Uterus (tissue), 4 donors: Measurements from ENCODE around the gene PTPRM. TPM values are rescaled to one million over a fixed set of nuclear protein-coding genes. Genes with fewer than 3 reads are reported as not detected.
"Not testable (repeated sequence)": the region's sequence is repeated elsewhere in the genome, so short reads cannot be mapped to it uniquely, and the experiment has no call there.

ENCODE experiments used
- DNase-seq, 2 donors: peaks; one replicate each; pipeline ENCODE4 v3.0.0-alpha.2; 2019 to 2020
- H3K27ac ChIP-seq, 2 donors: fragments of 200-600 bp; sonication (generic); 1 replicate in 1 of 2; 2 replicates in 1 of 2; pipeline ENCODE4 v1.5.1; 2016 to 2018
- H3K27me3 ChIP-seq, 2 donors: fragments of 200-600 bp; sonication (generic); one replicate each; pipeline ENCODE4 v1.5.1; 2018 to 2019; ENCODE audit warnings: control low read depth in 1 of 2
- H3K36me3 ChIP-seq, 2 donors: fragments of 200-600 bp; sonication (generic); one replicate each; pipeline ENCODE4 v1.5.1; 2019; ENCODE audit warnings: control low read depth in 1 of 2
- H3K4me1 ChIP-seq, 2 donors: fragments of 200-600 bp; sonication (generic); one replicate each; pipeline ENCODE4 v1.5.1; 2018 to 2019; ENCODE audit warnings: control low read depth in 1 of 2
- H3K4me3 ChIP-seq, 2 donors: fragments of 200-600 bp; sonication (generic); 1 replicate in 1 of 2; 2 replicates in 1 of 2; pipeline ENCODE4 v1.5.1; 2018 to 2019; ENCODE audit warnings: mild to moderate bottlenecking in 1 of 2
- H3K9me3 ChIP-seq, 2 donors: fragments of 200-600 bp; sonication (generic); one replicate each; pipeline ENCODE4 v1.5.1; 2019; ENCODE audit warnings: control low read depth in 1 of 2
- POLR2A ChIP-seq, 2 donors: fragments of 450-650 bp; IDR thresholded peaks; one replicate each; pipeline ENCODE4 v1.6.1; 2016; ENCODE audit warnings: antibody characterized with exemption in 2 of 2, mild to moderate bottlenecking in 1 of 2, moderate library complexity in 1 of 2
- intact Hi-C: fragments of 100-400 bp; cut with DNase I; formaldehyde crosslinking; loops from one replicate; pipeline ENCODE4 v1.15.1; 2023; ENCODE audit warnings: low total_unique reads
- total RNA-seq, 4 donors: library from RNA; depleted of rRNA in 3 of 4; stranded (reverse); fragments of >200 nt in 3 of 4; gene quantifications; one replicate each; pipeline versions ENCODE4 v1.1.0 to v1.2.4, GENCODE V29; 2014 to 2023
- TF ChIP-seq, protein P1 (sequence below), 4 experiments: fragments of 200-600 bp in 2 of 4; fragments of 450-650 bp in 2 of 4; sonication (generic) in 2 of 4; IDR thresholded peaks; one replicate each; pipeline ENCODE4 v1.5.1; 2016 to 2019; ENCODE audit warnings: antibody characterized with exemption in 4 of 4, mild to moderate bottlenecking in 2 of 4, moderate library complexity in 1 of 4
- donor health status: DM: yes; HTN: yes; CAD: no.

The PTPRM gene
- total RNA-seq, 4 donors from 2014 or later: 62.0 to 127 (median 85.7) TPM

DNA sequence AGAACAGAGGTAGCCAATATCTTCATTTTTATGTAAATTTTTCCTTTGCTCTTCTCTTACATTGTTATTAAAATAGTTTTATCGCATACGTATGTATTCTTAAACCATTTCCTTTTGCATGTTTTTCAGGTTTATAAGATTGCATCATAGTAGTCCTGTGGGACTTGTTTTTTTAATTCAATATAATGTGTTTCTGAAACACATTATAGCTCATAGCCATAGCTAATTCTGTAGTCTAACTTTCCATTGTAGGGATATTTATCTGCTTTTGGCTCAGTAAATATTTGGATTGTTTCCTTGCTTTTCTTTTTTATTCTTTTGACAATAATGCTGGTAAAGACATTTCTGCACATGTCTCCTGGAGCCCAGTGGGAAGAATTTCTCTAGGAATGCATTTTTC is 484.3 kb downstream of the PTPRM start:
- Histone ChIP-seq H3K36me3 (no peaks in the 10 kb centered on the region), H3K4me1 (no peaks in the 10 kb centered on the region), H3K27ac (no peak overlapping the region), H3K9me3 (no peaks in the 10 kb centered on the region), H3K27me3 (no peaks in the 10 kb centered on the region), H3K4me3 (no peak overlapping the region)
- intact Hi-C loops: no loop called here
- no peak for TF ChIP-seq POLR2A (IDR thresholded peaks at IDR 0.05)
- TF ChIP-seq, protein P1, sequence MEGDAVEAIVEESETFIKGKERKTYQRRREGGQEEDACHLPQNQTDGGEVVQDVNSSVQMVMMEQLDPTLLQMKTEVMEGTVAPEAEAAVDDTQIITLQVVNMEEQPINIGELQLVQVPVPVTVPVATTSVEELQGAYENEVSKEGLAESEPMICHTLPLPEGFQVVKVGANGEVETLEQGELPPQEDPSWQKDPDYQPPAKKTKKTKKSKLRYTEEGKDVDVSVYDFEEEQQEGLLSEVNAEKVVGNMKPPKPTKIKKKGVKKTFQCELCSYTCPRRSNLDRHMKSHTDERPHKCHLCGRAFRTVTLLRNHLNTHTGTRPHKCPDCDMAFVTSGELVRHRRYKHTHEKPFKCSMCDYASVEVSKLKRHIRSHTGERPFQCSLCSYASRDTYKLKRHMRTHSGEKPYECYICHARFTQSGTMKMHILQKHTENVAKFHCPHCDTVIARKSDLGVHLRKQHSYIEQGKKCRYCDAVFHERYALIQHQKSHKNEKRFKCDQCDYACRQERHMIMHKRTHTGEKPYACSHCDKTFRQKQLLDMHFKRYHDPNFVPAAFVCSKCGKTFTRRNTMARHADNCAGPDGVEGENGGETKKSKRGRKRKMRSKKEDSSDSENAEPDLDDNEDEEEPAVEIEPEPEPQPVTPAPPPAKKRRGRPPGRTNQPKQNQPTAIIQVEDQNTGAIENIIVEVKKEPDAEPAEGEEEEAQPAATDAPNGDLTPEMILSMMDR (IDR thresholded peaks at IDR 0.05): no peak
- no peak for DNase-seq

DNA sequence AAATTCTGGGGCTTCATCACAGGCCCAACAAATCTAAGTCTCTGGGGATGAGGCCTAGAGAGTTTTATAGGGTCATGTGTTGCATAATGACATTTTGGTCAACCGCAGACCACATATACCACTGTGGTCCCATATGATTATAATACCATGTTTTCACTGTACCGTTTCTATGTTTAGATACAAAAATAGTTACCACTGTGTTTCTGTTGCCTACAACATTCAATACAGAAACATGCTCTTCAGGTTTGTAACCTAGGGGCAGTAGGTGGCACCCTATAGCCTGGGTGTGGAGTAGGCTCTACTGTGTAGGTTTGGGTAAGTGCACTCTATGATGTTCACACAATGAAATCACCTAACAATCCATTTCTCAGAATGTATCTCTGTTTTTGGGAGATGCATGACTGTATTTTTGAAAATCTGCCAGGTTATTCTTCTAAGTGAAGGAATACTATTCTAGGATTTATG is 485.2 kb downstream of the PTPRM start:
- intact Hi-C loops: no loop called here
- no peaks in the 10 kb centered on the region for H3K9me3 ChIP-seq
- no peak overlapping the region for H3K4me3 ChIP-seq
- no peak overlapping the region for H3K27ac ChIP-seq
- H3K36me3 ChIP-seq: no peaks in the 10 kb centered on the region
- H3K27me3 ChIP-seq: no peaks in the 10 kb centered on the region
- TF ChIP-seq POLR2A (IDR thresholded peaks at IDR 0.05): no peak
- TF ChIP-seq, protein P1 (IDR thresholded peaks at IDR 0.05): no peak
- no peaks in the 10 kb centered on the region for H3K4me1 ChIP-seq
- DNase-seq: no peak

DNA sequence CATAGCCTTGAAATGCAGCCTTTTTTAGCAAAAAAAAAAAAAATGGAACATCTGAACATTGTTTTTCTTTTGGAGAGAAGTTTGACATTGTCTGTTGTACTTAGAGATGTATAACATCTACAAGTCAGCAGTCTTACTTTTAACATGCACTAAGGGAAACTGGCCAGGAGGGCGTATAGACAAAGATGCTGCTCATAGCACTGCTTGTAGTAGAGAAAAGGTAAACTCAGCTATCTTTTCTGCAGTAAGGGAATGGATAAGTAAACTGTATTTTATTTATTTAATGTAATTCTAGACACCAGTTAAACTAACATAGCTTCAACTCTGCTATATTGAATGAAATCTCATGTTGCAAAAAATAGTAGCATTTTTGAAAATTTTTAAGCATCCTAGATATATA is 489.6 kb downstream of the PTPRM start:
- H3K9me3 ChIP-seq: no peaks in the 10 kb centered on the region
- no peaks in the 10 kb centered on the region for H3K36me3 ChIP-seq
- no peaks in the 10 kb centered on the region for H3K4me1 ChIP-seq
- TF ChIP-seq POLR2A (IDR thresholded peaks at IDR 0.05): no peak
- TF ChIP-seq, protein P1 (IDR thresholded peaks at IDR 0.05): no peak
- no peak for DNase-seq
- no peak overlapping the region for H3K27ac ChIP-seq
- no peaks in the 10 kb centered on the region for H3K27me3 ChIP-seq
- intact Hi-C loops: no loop called here
- H3K4me3 ChIP-seq: no peak overlapping the region

DNA sequence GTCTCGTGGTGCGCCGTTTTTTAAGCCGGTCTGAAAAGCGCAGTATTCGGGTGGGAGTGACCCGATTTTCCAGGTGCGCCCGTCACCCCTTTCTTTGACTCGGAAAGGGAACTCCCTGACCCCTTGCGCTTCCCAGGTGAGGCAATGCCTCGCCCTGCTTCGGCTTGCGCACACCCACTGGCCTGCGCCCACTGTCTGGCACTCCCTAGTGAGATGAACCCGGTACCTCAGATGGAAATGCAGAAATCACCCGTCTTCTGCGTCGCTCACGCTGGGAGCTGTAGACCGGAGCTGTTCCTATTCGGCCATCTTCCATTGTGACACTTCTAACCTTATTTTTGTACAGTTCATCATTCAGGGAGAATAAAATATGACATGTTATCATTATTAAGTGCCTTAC is 496.0 kb downstream of the PTPRM start:
- intact Hi-C loops, H3K36me3 ChIP-seq, H3K27ac ChIP-seq, H3K4me3 ChIP-seq, H3K27me3 ChIP-seq, H3K4me1 ChIP-seq, H3K9me3 ChIP-seq, DNase-seq: not testable (repeated sequence)

DNA sequence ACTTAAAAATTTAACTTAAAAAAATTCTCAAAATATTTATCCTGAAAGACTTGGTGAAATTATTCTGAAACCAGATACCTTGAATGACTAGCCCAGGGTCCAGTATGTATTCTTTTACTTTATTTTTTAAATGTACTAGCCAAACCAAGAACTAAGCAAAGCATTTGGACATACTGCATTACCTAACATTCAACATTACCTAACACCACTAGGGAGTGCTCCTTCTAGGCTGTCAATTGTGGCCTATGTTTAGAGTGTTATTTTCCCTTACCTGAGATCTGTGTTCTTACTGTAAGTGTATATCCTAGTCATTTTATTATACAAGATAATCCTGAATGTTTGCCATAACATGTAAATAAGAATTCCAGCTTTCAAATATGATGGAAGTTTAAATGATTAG is 496.6 kb downstream of the PTPRM start:
- intact Hi-C loops: no loop called here
- Histone ChIP-seq H3K9me3 (no peaks in the 10 kb centered on the region), H3K36me3 (no peaks in the 10 kb centered on the region), H3K27ac (no peak overlapping the region), H3K4me3 (no peak overlapping the region), H3K27me3 (no peaks in the 10 kb centered on the region), H3K4me1 (no peaks in the 10 kb centered on the region)
- DNase-seq: no peak
- no peak for TF ChIP-seq POLR2A (IDR thresholded peaks at IDR 0.05)
- TF ChIP-seq, protein P1 (IDR thresholded peaks at IDR 0.05): no peak

DNA sequence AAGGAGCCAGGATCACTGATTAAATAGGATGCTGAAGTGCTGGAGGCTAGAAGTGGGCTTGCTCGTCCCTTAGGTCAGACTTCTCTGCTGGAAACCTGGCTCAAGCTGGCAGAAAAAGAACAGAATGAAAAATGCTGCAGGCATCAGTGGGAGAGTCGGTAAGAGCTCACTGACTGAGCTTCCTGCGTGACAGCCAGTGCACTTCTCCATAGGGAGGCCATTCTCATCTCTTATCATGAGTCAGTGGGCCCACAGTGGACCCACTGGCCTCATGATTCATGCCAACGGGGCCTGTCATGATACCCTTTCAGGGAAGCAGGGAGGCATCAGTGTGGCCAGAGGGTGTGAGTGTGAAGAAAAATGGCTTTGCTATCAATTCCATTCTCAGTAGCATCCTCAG is 498.2 kb downstream of the PTPRM start:
- intact Hi-C loops: no loop called here
- Histone ChIP-seq H3K27ac (no peak overlapping the region), H3K27me3 (no peaks in the 10 kb centered on the region), H3K36me3 (no peaks in the 10 kb centered on the region), H3K4me3 (no peak overlapping the region), H3K9me3 (no peaks in the 10 kb centered on the region), H3K4me1 (no peaks in the 10 kb centered on the region)
- TF ChIP-seq, protein P1 (IDR thresholded peaks at IDR 0.05): no peak
- no peak for TF ChIP-seq POLR2A (IDR thresholded peaks at IDR 0.05)
- DNase-seq: no peak
